ENCODE results near the gene C1orf74.

- TF ChIP-seq CTCF (IDR thresholded peaks at IDR 0.05; ENCODE audit: low read depth, low read length) (no peak), POLR2A (IDR thresholded peaks at IDR 0.05; ENCODE audit: extremely low read depth, insufficient read length) (no peak), MYC (IDR thresholded peaks at IDR 0.05; ENCODE audit: low read depth, low read length) (no peak), MAX (IDR thresholded peaks at IDR 0.05; ENCODE audit: low read depth, low read length) (no peak)
Observed at GRCh38 chr1:209741193-209741592, 43.2 kb downstream of the C1orf74 start.
